Activated T-helper 9 cell treated with anti-CD3 and anti-CD28 coated beads, Interleukin-2, amount 50 U/mL, for 16 hours (primary cell): ENCODE results near the gene ZCCHC18.

Experiments
- DNase-seq: peaks from one replicate; pipeline ENCODE4 v3.0.0-alpha.2; 2020; ENCODE audit warnings: low read depth

ZCCHC18 gene

GRCh38 chrX:104134583-104135261 lies 22.4 kb downstream of the ZCCHC18 start:
- no peak for DNase-seq

GRCh38 chrX:104135677-104136076 lies 23.4 kb downstream of the ZCCHC18 start:
- no peak for DNase-seq

- DNase-seq: peak; percentile 19
Measured at GRCh38 chrX:104136241-104137019, 24.1 kb downstream of the ZCCHC18 start.

- no peak for DNase-seq
Measured at GRCh38 chrX:104137496-104137895, 25.2 kb downstream of the ZCCHC18 start.

- DNase-seq: no peak
Measured at GRCh38 chrX:104141087-104141760, 28.9 kb downstream of the ZCCHC18 start.

- no peak for DNase-seq
Measured at GRCh38 chrX:104151037-104151436, 38.7 kb downstream of the ZCCHC18 start.

- DNase-seq: peak; percentile 56
Measured at GRCh38 chrX:104156630-104157529, 44.6 kb downstream of the ZCCHC18 start, which contains the start of gene SLC25A53. SLC25A53 (minus strand) TSS chrX:104157009; CDS start chrX:104105257, 51,752 bp downstream.
